NOMO-1 treated with DMSO at 0.1 percent for 48 hours (cell line): ENCODE data around the gene DDX60.
A peak's percentile ranks its signal among the peaks of the same experiment; 100 is the strongest.
"Not testable (repeated sequence)": the region's sequence is repeated elsewhere in the genome, so short reads cannot be mapped to it uniquely, and the experiment has no call there.

Experiments
- DNase-seq: peaks from one replicate; lab custom pipeline; 2025; ENCODE audit not compliant: unreplicated experiment; lab: John Stamatoyannopoulos, UW

Gene DDX60, protein sequence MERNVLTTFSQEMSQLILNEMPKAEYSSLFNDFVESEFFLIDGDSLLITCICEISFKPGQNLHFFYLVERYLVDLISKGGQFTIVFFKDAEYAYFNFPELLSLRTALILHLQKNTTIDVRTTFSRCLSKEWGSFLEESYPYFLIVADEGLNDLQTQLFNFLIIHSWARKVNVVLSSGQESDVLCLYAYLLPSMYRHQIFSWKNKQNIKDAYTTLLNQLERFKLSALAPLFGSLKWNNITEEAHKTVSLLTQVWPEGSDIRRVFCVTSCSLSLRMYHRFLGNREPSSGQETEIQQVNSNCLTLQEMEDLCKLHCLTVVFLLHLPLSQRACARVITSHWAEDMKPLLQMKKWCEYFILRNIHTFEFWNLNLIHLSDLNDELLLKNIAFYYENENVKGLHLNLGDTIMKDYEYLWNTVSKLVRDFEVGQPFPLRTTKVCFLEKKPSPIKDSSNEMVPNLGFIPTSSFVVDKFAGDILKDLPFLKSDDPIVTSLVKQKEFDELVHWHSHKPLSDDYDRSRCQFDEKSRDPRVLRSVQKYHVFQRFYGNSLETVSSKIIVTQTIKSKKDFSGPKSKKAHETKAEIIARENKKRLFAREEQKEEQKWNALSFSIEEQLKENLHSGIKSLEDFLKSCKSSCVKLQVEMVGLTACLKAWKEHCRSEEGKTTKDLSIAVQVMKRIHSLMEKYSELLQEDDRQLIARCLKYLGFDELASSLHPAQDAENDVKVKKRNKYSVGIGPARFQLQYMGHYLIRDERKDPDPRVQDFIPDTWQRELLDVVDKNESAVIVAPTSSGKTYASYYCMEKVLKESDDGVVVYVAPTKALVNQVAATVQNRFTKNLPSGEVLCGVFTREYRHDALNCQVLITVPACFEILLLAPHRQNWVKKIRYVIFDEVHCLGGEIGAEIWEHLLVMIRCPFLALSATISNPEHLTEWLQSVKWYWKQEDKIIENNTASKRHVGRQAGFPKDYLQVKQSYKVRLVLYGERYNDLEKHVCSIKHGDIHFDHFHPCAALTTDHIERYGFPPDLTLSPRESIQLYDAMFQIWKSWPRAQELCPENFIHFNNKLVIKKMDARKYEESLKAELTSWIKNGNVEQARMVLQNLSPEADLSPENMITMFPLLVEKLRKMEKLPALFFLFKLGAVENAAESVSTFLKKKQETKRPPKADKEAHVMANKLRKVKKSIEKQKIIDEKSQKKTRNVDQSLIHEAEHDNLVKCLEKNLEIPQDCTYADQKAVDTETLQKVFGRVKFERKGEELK (N-terminal part only)

DNA sequence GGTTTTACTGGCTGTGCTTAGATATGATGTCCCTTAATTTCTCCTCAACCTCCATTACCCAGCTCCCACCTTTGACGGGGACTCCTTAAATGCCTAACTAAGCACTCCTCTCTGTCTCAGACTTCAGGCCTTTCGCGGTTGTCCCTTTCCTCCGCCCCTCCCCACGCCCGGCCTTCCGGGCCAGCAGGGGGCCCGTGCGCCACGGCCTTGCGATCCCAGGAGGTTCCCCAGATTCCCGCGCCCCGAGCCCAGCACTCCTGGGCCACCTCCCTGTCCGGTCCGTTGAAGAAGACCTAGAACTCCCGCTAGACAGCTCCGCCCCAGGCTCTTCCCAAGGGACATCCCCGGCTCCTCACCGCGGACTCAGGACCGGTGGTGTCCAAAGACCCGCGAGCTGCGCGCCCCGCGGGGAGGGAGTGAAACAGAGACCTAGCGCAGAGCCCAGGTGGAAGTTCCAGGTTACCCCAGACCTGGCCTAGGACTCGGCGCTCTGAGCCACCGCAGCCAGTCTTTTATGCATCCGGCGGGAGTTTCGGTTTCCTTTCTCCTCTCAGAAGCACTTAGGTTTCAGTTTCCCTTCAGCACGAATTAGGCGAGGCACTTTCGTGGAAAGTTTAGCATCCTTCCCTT, at the start of gene DDX60:
Gene DDX60 (minus strand): TSS at position 487 of the 630 bp plus-strand sequence. CDS start 7,493 bp downstream, outside the sequence.
- DNase-seq = peak; percentile 84

DNA sequence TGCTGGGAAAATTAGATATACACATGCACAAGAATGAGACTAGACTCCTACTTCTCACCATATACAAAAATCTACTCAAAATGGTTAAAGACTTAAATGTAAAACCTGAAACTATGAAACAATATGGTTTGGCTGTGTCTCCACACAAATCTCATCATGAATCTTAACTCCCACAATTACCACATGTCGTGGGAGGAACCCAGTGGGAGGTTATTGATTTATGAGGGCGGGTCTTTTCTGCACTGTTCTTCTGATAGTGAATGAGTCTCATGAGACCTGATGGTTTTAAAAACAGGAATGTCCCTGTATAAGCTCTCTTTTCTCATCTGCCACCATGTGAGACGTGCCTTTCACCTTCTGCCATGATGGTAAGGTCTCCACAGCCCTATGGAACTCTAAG, 48.5 kb upstream of the DDX60 start:
- no peak for DNase-seq

DNA sequence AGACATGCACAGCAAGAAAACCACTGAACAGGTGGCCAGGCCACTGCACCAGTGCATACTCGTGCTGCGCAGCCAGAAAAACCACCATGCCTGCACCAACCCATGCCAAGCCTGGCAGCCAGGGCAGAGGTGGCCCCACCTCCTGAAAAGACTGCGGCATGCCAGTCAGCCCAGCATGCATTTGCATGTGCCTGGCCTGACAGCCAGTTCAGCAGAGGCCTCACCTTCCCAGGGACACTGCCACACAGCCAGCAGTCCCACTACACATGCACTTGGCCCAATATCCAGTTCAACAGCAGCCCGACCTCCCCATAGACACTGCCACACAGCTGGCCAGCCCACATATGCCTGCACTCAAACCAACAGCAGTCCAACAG, 43.5 kb upstream of the DDX60 start:
- DNase-seq = no peak

DNA sequence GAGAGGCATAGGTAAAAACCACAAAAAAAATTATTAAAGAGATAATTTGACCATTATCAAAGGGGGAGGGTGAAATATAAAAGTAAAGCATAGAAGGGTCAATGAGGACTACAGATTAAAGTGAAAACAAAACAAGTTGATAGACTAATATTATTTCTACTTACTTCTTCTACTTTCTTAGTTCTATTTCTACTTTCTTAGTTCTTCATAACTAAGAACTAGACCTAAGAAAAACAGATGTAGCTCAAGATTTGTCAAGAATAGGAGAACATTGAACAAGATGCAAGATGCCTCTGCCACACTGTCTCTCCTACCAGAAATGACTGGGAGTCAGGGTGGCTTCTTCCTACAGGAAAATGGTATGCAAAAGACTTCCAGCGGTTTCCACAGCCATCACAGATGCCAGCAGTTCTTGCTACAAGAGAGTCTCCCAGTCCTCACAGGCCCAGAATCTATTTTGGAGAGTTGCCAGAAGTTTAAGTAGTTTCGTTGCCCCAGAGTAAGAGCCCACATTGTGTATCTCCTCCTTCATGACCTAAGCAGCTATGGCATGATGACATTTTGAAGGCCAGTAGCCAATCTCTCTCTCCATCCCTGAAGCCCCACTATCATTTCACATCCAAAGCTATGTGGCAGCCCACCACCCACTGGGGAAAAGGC, 42.9 kb upstream of the DDX60 start:
- no peak for DNase-seq

DNA sequence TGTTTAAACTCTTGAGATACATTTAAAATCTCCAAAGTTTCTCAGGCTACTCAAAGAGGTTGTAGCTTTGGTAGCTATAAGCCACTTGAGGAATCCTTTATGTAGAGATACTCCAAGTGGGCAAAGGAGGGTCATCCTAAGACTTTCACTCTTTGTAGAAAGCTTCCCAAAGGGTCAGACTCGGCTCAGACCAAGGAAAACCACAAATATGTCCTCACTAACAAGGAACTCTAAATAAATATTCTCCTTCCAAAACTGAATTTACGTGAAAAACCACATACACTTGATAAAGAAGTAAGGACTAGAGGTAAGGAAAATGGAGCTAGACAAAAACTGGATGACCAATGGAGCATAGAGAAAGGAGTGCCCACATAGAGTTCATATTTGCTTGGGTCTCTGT, 41.7 kb upstream of the DDX60 start:
- DNase-seq = no peak

DNA sequence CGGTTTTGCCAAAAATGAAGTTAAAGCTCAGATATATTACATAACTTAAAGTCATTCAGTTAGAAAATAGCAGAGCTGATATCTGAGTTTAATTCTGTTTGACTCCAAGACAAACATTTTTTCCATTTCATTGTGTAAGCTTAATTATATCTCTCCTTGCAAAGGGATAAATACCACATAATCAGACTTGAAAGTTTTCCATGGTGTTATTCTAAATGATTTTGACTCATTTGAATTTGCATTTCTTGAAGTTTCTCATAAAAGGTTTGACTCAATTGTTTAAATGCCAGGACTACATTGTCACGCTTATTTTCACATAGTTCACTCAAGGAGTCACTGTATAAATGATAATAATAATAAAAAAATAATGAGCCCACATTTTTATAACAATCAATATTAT, 39.4 kb upstream of the DDX60 start:
- DNase-seq = no peak

DNA sequence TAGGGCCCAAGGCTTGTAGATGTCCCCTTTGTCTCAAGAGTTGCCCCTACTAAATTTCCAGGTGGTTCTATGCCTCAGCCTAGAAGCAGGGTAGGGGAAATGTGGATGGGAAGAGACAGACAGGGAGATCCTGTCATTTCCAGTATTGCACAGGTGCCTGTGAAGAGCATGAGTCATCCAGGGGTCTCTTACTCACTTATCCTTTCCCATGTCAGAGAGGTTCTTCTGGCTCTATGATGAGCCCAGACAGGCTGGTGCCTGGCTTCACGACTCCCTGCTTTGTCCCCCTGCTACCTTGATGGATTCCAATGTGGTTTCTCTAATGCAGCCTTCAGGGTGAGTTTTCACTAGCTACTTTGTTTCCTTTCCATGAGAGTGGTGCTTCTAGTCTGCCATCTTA, 35.2 kb upstream of the DDX60 start:
- DNase-seq = no peak

DNA sequence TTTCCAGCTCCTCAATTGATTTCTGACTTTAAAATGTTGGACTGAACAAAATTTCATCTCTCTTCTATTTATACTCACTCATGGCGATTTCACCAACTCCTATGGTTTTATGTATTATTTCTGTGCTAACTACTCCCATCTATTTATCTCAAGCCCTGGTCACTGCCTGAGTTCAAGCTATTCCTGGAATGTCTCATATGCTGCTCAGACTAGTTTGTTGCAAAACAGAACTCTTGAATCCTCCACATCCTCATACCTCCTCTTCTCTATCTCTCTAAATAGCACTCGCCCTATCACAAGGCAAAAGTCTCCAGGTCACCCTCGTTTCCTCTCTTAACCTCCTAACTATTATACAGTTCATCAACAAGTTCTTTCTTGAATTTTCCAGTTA, 19.0 kb upstream of the DDX60 start:
- DNase-seq = no peak

DNA sequence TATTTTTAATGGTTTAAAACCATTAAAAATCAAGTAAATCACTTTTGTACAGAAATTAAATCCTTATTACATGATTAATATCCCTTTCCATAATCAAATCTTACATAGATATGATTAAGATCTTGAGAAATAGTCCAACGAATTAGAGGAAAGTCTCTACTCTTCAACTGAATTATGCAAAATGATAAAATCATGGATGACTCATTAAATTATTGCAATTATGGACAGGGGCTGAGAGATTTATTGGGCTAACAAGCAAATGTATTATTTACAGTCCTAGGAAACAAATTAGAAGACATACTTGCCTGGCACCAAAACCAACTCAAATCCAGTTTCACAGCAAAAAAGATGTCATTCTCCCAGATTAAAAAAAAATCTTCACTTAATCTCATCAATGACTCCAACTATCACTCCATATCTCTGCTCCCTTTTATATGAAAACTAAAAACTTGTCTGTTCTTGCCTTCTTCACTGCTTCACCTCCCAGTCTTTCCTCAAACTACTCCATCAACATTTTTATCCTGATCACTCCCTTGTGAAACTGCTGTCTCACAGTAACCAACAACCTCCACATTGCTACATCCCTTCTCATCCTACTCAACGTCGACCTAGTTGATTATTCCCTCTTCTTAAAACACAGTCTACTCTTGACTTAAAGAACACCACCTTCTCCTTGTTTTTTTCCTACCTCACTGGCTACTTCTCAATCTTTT, 18.4 kb upstream of the DDX60 start:
- DNase-seq = no peak

DNA sequence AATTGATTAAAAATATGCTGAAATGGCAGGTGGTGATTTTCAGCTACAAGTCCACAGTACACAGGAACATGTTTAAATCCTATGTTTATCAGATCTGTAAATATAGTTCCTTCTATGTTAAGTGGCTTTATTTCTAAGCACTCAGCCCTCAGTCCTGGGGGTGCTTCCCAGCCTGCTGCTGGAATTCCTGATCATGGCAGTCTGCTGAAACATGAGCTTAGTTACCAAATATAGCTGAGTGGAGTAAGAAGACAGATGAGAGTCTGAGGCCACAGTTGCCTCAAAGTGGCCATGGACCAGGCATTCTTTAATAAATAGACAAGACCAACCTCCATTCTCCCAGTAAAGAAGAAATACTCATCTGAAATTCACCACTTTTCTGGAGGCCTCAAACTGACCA, 17.1 kb upstream of the DDX60 start:
- DNase-seq = no peak

DNA sequence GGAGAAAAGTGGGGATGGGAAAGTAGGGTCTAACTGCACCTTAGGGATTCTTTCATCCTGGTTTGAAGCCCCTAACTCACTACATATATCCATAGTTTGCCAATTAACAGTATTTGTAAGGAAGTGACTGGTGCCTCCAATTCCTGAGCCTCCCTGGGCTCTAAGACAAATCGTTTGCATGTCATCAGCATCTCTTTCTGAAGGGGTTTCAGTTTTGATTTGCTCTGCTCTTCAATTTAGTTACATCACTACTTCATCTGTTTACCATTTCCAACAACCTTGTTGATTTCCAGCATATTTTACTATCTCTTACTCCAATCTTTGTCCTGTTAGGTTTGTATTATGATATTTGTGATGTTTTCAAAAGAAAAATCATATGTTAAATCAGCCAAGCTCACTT, 15.5 kb upstream of the DDX60 start:
- DNase-seq = no peak

DNA sequence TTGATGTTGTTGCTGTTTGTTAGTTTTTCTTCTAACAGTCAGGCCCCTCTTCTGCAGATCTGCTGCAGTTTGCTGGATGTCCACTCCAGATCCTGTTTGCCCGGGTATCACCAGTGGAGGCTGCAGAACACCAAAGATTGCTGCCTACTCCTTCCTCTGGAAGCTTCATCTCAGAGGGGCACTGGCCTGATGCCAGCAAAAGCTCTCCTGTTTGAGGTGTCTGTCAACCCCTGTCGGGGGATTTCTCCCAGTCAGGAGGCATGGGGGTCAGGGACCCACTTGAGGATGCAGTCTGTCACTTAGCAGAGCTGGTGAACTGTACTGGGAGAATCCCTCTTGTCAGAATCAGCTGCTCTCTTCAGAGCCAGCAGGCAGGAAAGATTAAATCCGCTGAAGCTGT, 12.0 kb upstream of the DDX60 start:
- DNase-seq = not testable (repeated sequence)

DNA sequence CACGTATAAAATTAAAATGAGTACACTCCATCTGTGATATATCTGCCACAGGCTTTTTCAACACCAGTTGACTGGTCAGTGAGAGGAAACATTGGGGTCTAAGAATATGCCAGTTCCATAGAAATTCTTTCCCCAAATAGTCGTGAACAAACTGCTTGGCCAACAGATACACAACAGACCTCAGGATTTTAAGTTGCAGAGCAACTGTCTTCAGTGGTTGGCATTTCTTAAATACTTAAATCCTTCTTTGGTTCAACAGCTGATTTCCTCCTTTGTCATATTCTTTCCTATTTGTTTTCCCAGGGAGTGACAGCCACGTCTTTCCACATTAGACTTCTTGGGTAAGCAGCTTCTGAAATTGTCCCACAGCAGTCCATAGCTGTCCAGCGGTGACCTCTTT, 7.0 kb upstream of the DDX60 start:
- no peak for DNase-seq

DNA sequence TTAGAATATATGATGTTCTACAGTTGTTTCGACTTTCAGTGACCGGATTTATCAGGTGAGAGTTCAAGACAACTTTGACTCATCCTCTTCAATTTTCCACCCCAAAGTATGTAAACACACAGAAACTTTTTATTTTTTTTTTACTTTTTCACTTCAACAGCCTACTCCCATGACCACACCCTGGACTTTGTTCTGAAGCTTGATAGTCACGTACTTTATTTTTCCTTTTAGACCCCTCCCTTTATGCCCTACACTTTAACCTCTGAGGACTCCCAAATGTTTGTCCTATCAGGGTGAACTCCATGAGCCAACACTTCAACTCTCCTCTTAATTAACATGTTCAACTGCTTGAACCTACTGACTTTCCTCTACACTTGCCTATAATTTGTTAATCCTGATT, 2.5 kb upstream of the DDX60 start:
- no peak for DNase-seq

DNA sequence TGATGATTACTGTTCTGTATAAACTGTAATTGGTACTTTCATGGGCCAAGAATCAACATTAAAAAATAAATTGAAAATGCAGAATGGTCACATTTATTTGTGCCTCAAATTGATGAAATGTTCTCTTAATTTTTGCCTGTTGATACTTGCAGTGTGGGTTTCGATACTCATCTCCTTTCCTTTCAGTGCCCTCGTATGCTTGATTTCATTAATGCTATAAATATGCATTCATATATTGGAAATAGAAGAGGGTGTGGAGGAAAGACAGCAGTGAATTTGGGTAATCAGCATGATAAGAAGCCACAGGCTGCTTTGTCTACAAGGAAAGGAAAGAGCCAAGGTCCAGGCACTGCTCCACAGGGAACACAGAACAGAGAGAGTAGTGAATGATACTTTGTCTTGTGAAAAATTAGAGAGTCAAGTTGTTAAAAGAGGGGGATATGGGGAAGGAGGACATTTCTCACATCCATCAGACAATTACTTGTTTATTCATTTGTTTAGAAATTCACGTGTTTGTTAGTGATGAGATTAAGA, 1.0 kb upstream of the DDX60 start:
- DNase-seq = no peak

DNA sequence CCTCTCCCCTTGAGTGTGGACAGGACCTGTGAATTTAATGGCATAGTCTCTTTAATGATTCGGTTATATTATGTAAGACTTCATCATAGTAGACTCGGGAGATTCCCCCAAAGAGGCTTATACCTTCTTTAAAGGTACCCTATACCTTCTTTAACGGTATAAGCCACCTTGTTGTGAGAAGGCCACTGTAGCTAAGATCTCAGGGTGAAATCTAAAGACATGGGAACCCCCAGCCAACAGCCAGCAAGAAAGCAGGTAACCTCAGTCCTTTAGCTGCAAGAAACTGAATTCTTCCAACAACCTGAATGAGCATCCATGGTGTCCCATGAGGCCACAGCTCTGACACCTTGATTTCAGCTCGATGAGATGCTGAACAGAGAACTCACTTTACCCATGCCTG, 931 bp downstream of the DDX60 start:
- no peak for DNase-seq

DNA sequence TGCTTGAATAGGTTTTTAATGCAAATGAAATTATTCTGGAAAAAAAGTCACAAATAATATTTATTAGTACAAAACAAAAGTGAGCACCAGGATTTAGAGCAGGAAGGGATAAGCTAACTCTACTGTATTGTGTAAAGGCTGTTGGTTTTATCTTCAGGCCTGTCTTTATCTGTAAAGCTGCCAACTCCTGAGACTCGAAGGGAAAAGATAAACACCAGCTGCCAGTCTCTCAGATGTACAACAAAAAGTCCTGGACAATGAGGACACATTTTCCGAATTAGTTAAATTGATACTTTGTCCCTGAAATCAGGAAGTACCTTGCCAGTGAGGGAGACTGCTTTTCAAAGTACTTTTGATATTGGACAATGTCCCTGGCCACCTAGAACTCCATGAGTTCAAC, 8.8 kb downstream of the DDX60 start:
- no peak for DNase-seq

DNA sequence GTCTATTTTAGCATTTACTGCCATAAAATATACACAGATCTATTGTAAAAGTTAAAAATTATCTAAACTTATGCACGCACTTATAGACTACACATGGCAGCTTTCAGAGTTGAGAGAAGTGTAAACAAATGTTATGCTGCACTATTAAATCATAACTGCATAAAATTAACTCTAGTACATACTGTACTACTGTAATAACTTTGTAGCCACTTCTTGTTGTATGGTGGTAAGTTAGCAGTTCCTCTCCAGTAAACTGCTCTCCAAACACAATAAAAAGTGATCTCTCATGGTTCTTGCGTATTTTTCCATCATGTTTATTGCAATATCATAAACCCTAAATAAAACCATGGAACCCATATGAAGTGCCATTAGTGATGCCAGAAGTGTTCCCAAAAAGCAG, 9.6 kb downstream of the DDX60 start:
- no peak for DNase-seq

DNA sequence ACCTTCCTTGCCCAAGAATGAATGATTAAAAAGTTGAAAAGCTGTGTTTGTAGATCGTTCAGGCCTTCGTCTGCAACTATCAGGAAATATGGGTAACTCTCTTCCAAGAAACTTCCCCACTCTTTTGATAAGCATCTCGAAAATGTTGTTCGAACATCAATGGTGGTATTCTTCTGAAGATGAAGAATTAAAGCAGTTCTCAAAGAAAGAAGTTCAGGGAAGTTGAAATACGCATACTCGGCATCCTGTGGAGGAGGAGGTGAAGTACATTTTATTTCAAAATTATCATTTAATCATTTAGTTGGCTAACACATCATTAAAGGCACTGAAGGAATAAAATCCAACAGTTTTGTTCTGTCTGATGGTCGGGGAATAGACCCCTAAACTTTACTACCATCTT, 12.1 kb downstream of the DDX60 start:
- no peak for DNase-seq
